Nephron (organoid): ENCODE data around the gene SYTL4.

Experiments used
- H3K27ac Mint-ChIP-seq, 3 experiments: 2 replicates each; pipeline ENCODE4 v1.8.0; 2020; ENCODE audit warnings: mixed read lengths in 3 of 3, mild to moderate bottlenecking in 2 of 3, moderate library complexity in 1 of 3
- H3K27me3 Mint-ChIP-seq: 2 replicates; pipeline ENCODE4 v1.8.0; 2021; ENCODE audit warnings: low read depth, mild to moderate bottlenecking, moderate library complexity, mixed read lengths
- H3K36me3 Mint-ChIP-seq: 2 replicates; pipeline ENCODE4 v1.8.0; 2020; ENCODE audit warnings: low read depth, mixed read lengths
- H3K4me1 Mint-ChIP-seq: 2 replicates; pipeline ENCODE4 v1.8.0; 2020; ENCODE audit warnings: mixed read lengths
- H3K4me3 Mint-ChIP-seq, 3 experiments: 2 replicates each; pipeline ENCODE4 v1.8.0; 2020; ENCODE audit warnings: mild to moderate bottlenecking in 3 of 3, mixed read lengths in 3 of 3, moderate library complexity in 2 of 3
- H3K9me3 Mint-ChIP-seq: 2 replicates; pipeline ENCODE4 v1.8.0; 2020; ENCODE audit warnings: mixed read lengths
- CTCF ChIP-seq, 3 experiments: fragments of 200-600 bp; sonication (generic); IDR thresholded peaks; one replicate each; pipeline ENCODE4 v1.5.0; 2021; ENCODE audit warnings: antibody characterized with exemption in 3 of 3; ENCODE audit not compliant: unreplicated experiment in 3 of 3

Gene SYTL4

DNA sequence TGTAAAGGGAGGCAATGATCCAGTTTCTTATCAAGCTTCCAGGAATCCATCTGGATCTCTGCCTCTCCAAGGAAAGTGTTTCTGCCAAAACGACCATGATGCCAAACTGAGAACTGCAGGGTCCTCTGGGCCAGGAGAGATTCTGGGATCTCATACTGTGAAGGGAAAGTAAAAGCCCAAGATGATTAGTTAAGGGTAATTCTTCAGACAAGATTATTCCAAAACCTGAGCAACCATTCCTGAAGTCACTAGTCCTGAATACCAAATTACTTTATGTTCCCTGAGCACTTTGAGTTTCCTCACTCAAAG lies 46.0 kb downstream of the SYTL4 start:
- Mint-ChIP-seq H3K27ac (no peak overlapping the region), H3K4me3 (no peak overlapping the region), H3K27me3 (no peaks in the 10 kb centered on the region)

GRCh38 chrX:100685284-100685996 lies 46.5 kb downstream of the SYTL4 start:
- no peak overlapping the region for H3K27ac Mint-ChIP-seq
- H3K4me1 Mint-ChIP-seq: no peaks in the 10 kb centered on the region

More for the DNA sequence above, 46.0 kb downstream of the SYTL4 start:
- Mint-ChIP-seq H3K36me3 (no peaks in the 10 kb centered on the region), H3K4me1 (no peaks in the 10 kb centered on the region), H3K9me3 (no peaks in the 10 kb centered on the region)
- TF ChIP-seq CTCF (IDR thresholded peaks at IDR 0.05; ENCODE audit: unreplicated experiment in 3 of 3): peak in 1 of 3 experiments; percentile 10

GRCh38 chrX:100682939-100683338 lies 49.0 kb downstream of the SYTL4 start:
- no peak for TF ChIP-seq CTCF (IDR thresholded peaks at IDR 0.05; ENCODE audit: unreplicated experiment in 3 of 3)
- Mint-ChIP-seq H3K27ac (no peak overlapping the region), H3K27me3 (no peaks in the 10 kb centered on the region), H3K4me3 (no peak overlapping the region), H3K36me3 (no peaks in the 10 kb centered on the region), H3K9me3 (no peaks in the 10 kb centered on the region), H3K4me1 (no peaks in the 10 kb centered on the region)

More at GRCh38 chrX:100685284-100685996, 46.5 kb downstream of the SYTL4 start:
- no peaks in the 10 kb centered on the region for H3K36me3 Mint-ChIP-seq
- H3K4me3 Mint-ChIP-seq: no peak overlapping the region
- no peaks in the 10 kb centered on the region for H3K9me3 Mint-ChIP-seq
- no peaks in the 10 kb centered on the region for H3K27me3 Mint-ChIP-seq
- TF ChIP-seq CTCF (IDR thresholded peaks at IDR 0.05; ENCODE audit: unreplicated experiment in 3 of 3): peak; percentile 76 to 85 (median 78)

DNA sequence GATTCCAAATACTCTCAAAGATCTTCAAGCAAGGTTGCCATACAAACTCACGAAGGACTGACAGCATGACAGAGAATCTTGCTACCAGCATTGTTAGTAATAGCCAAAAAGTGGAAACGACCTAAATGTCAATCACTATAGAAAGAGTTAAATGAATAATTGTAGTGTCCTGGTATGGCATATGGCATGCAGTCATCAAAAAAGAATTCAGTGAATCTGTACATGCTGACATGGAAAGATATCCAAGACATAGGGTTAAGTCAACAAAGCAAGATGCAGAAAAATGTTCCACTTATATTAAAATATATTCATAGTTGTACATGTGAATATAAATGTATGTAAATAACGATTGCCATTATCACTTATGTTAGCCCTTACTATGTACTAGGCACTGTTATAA lies 50.3 kb downstream of the SYTL4 start:
- Mint-ChIP-seq H3K27ac (no peak overlapping the region), H3K27me3 (no peaks in the 10 kb centered on the region), H3K4me1 (peaks cover 5% of the 10 kb centered on the region), H3K4me3 (no peak overlapping the region), H3K36me3 (peaks cover 3% of the 10 kb centered on the region), H3K9me3 (no peaks in the 10 kb centered on the region)
- TF ChIP-seq CTCF (IDR thresholded peaks at IDR 0.05; ENCODE audit: unreplicated experiment in 3 of 3): no peak

DNA sequence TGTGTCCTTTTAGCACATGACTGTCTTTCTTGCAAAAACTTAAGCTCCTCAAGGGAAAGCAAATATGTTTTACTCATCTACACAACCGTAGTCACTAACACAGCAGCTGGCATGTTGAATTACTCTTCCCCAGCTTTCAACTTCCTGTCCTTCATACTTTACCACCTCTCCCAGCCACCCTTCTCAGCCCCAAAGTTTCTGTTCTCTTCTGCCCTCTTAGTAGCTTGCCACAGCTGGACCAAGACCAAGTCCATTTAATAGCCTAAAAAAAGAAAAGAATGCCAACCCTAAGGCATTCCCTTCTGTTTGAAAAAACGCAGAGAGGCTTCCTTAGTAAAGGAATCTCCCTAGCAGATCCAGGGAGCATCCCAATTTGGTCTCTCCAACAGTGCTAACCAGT lies 51.2 kb downstream of the SYTL4 start:
- Mint-ChIP-seq H3K36me3 (peaks cover 3% of the 10 kb centered on the region), H3K27ac (no peak overlapping the region), H3K9me3 (no peaks in the 10 kb centered on the region), H3K4me1 (peaks cover 5% of the 10 kb centered on the region), H3K4me3 (no peak overlapping the region), H3K27me3 (no peaks in the 10 kb centered on the region)
- TF ChIP-seq CTCF (IDR thresholded peaks at IDR 0.05; ENCODE audit: unreplicated experiment in 3 of 3): no peak

GRCh38 chrX:100677611-100678181 lies 54.2 kb downstream of the SYTL4 start:
- Mint-ChIP-seq H3K27ac (peak overlapping the region in 1 of 3 experiments; percentile 1), H3K4me1 (peaks cover 5% of the 10 kb centered on the region), H3K4me3 (no peak overlapping the region), H3K36me3 (peaks cover 3% of the 10 kb centered on the region), H3K27me3 (no peaks in the 10 kb centered on the region), H3K9me3 (no peaks in the 10 kb centered on the region)
- TF ChIP-seq CTCF (IDR thresholded peaks at IDR 0.05; ENCODE audit: unreplicated experiment in 3 of 3): no peak
